KMS-11 (cell line): ENCODE results near the gene PGBD5.
"Not testable (repeated sequence)": the region's sequence is repeated elsewhere in the genome, so short reads cannot be mapped to it uniquely, and the experiment has no call there.

Source experiments
- H2AFZ ChIP-seq: fragments of 200-600 bp; sonication (generic); 2 replicates; pipeline ENCODE4 v1.6.1; 2016; ENCODE audit warnings: antibody characterized with exemption, mixed run types, low read depth
- H3K27ac ChIP-seq: fragments of 200-600 bp; sonication (generic); 2 replicates; pipeline ENCODE4 v1.6.1; 2016; ENCODE audit warnings: mild to moderate bottlenecking, mixed run types
- H3K27me3 ChIP-seq: fragments of 200-600 bp; sonication (generic); 2 replicates; pipeline ENCODE4 v1.6.1; 2017; ENCODE audit warnings: mild to moderate bottlenecking, low read depth, mixed run types, moderate library complexity; ENCODE audit not compliant: insufficient read depth
- H3K36me3 ChIP-seq: fragments of 200-600 bp; sonication (generic); 2 replicates; pipeline ENCODE4 v1.6.1; 2017; ENCODE audit warnings: mild to moderate bottlenecking, mixed run types; ENCODE audit not compliant: insufficient read depth
- H3K4me1 ChIP-seq: fragments of 200-600 bp; sonication (generic); 2 replicates; pipeline ENCODE4 v1.6.1; 2016; ENCODE audit warnings: mild to moderate bottlenecking, low read depth, mixed run types; ENCODE audit not compliant: poor library complexity, severe bottlenecking
- H3K4me2 ChIP-seq: fragments of 200-600 bp; sonication (generic); 2 replicates; pipeline ENCODE4 v1.7.0; 2016; ENCODE audit warnings: mild to moderate bottlenecking, mixed run types
- H3K4me3 ChIP-seq: fragments of 200-600 bp; sonication (generic); IDR thresholded peaks from 2 replicates; pipeline ENCODE4 v1.6.1; 2017; ENCODE audit warnings: low read depth, low read length, mixed read lengths; ENCODE audit not compliant: insufficient read depth
- H3K79me2 ChIP-seq: fragments of 200-600 bp; sonication (generic); 2 replicates; pipeline ENCODE4 v1.6.1; 2016; ENCODE audit warnings: low read depth, mixed run types; ENCODE audit not compliant: insufficient read depth
- H3K9ac ChIP-seq: fragments of 200-600 bp; sonication (generic); 2 replicates; pipeline ENCODE4 v1.6.1; 2016; ENCODE audit warnings: mild to moderate bottlenecking, mixed run types
- H4K20me1 ChIP-seq: fragments of 200-600 bp; sonication (generic); 2 replicates; pipeline ENCODE4 v1.6.1; 2016; ENCODE audit warnings: mild to moderate bottlenecking, mixed run types; ENCODE audit not compliant: insufficient read depth
- CTCF ChIP-seq: fragments of 200-600 bp; sonication (generic); conservative IDR thresholded peaks from 2 replicates; pipeline ENCODE4 v1.6.1; 2017; ENCODE audit warnings: low read depth, mild to moderate bottlenecking, antibody characterized with exemption, low read length, moderate library complexity, mixed read lengths

The PGBD5 gene

GRCh38 chr1:230414102-230414501, 12.0 kb downstream of the PGBD5 start:
- H3K4me3 ChIP-seq = no peak overlapping the region
- no peak overlapping the region for H3K27ac ChIP-seq
- TF ChIP-seq CTCF = no peak
- H3K79me2 ChIP-seq = no peaks in the 10 kb centered on the region
- H3K4me2 ChIP-seq = no peak overlapping the region
- no peak overlapping the region for H2AFZ ChIP-seq
- H4K20me1 ChIP-seq = no peaks in the 10 kb centered on the region
- no peaks in the 10 kb centered on the region for H3K4me1 ChIP-seq
- no peaks in the 10 kb centered on the region for H3K27me3 ChIP-seq
- H3K9ac ChIP-seq = no peak overlapping the region
- no peaks in the 10 kb centered on the region for H3K36me3 ChIP-seq

GRCh38 chr1:230413061-230413460, 13.1 kb downstream of the PGBD5 start:
- Histone ChIP-seq H3K4me2 (no peak overlapping the region), H2AFZ (no peak overlapping the region), H3K4me1 (no peaks in the 10 kb centered on the region), H3K79me2 (no peaks in the 10 kb centered on the region), H3K27ac (no peak overlapping the region), H3K9ac (no peak overlapping the region), H3K27me3 (no peaks in the 10 kb centered on the region), H3K4me3 (no peak overlapping the region), H4K20me1 (no peaks in the 10 kb centered on the region), H3K36me3 (no peaks in the 10 kb centered on the region)
- TF ChIP-seq CTCF = no peak

GRCh38 chr1:230408971-230409370, 17.2 kb downstream of the PGBD5 start:
- H3K36me3 ChIP-seq = no peaks in the 10 kb centered on the region
- no peak overlapping the region for H3K4me2 ChIP-seq
- no peaks in the 10 kb centered on the region for H4K20me1 ChIP-seq
- no peak for TF ChIP-seq CTCF
- no peak overlapping the region for H2AFZ ChIP-seq
- no peaks in the 10 kb centered on the region for H3K79me2 ChIP-seq
- no peaks in the 10 kb centered on the region for H3K4me1 ChIP-seq
- H3K27me3 ChIP-seq = no peaks in the 10 kb centered on the region
- H3K4me3 ChIP-seq = no peak overlapping the region
- H3K9ac ChIP-seq = no peak overlapping the region
- no peak overlapping the region for H3K27ac ChIP-seq

- Histone ChIP-seq H4K20me1 (no peaks in the 10 kb centered on the region), H3K27me3 (no peaks in the 10 kb centered on the region), H3K4me2 (no peak overlapping the region), H3K4me3 (no peak overlapping the region), H3K9ac (no peak overlapping the region), H3K4me1 (no peaks in the 10 kb centered on the region), H2AFZ (no peak overlapping the region), H3K36me3 (no peaks in the 10 kb centered on the region), H3K79me2 (no peaks in the 10 kb centered on the region), H3K27ac (no peak overlapping the region)
- TF ChIP-seq CTCF = no peak
Observed at GRCh38 chr1:230407351-230407750, 18.8 kb downstream of the PGBD5 start.

GRCh38 chr1:230406727-230407126, 19.4 kb downstream of the PGBD5 start:
- not testable (repeated sequence) for H3K79me2 ChIP-seq, H3K4me2 ChIP-seq, H2AFZ ChIP-seq, H3K36me3 ChIP-seq, H3K9ac ChIP-seq, H3K27me3 ChIP-seq, H3K27ac ChIP-seq, H3K4me3 ChIP-seq, H3K4me1 ChIP-seq, H4K20me1 ChIP-seq
